GM21367 (cell line): ENCODE measurements around the gene ITFG1.
A peak's percentile ranks its signal among the peaks of the same experiment; 100 is the strongest.
"Not testable (repeated sequence)": the region's sequence is repeated elsewhere in the genome, so short reads cannot be mapped to it uniquely, and the experiment has no call there.

ENCODE experiments used
- ATAC-seq: cut with Tn5 transposase; IDR thresholded peaks from one replicate; pipeline ENCODE4 v1.9.1; 2021; ENCODE audit not compliant: unreplicated experiment

The ITFG1 gene

DNA sequence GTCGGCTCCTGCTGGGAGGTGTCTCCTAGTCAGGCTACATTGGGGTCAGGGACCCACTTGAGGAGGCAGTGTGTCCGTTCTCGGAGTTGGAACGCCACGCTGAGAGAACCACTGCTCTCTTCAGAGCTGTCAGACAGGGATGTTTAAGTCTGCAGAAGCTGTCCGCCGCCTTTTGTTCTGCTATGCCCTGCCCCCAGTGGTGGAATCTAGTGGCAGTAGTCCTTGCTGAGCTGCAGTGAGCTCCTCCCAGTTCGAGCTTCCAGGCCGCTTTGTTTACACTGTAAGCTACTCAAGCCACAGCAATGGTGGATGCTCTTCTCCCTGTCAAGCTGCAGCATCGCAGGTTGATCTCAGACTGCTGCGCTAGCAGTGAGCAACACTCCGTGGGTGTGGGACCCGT is 36.0 kb downstream of the ITFG1 start:
- no peak for ATAC-seq

DNA sequence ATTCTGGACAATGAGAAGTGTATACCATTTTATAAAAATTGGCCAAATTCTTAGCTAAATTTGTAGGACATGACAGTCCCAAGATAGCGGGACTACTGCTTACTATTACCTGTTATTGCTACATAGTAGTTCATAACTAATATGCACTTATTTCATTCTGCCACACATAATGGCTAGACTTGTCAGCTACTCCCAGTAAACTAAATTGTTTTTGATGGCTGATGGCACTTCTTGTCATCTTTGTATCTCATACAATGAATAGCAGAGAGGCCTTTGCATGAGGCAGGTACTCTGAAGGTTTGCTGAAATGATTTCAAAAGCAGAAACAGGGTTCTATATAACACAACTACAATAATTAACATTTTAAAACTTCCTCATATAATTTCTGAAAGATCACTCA is 44.0 kb downstream of the ITFG1 start:
- ATAC-seq: no peak

DNA sequence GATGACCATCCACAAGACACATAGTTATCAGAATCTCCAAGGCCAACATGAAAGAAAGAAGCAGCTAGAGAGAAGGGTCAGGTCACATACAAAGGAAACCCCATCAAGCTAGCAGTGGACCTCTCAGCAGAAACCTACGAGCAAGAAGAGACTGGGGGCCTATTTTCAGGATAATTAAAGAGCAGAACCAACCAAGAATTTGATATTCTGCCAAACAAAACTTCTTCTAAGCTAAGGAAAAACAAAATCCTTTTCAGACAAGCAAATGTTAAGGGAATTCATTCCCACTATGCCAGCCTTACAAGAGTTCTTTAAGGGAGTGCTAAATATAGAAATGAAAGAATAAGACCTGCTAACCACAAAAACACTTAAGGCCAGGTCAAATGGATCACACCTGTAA is 47.8 kb downstream of the ITFG1 start:
- no peak for ATAC-seq

DNA sequence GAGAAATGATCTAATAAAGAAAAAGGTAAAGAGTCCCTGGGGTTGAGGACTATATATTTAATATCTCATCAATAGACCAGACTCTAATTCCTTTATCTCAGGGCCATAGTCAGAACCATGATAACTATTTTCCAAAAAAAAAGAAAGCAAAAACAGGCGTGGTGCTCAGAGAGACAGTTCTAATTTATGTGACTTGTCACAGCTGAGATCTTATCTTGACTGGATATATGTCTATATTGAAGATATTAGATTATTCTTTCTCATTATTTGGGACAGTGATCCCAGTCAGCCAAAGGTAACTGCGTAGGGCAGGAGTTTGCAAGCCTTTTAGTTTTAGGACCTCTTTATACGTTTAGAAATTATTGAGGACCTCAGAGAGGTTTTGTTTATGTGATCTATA is 52.4 kb downstream of the ITFG1 start:
- no peak for ATAC-seq

DNA sequence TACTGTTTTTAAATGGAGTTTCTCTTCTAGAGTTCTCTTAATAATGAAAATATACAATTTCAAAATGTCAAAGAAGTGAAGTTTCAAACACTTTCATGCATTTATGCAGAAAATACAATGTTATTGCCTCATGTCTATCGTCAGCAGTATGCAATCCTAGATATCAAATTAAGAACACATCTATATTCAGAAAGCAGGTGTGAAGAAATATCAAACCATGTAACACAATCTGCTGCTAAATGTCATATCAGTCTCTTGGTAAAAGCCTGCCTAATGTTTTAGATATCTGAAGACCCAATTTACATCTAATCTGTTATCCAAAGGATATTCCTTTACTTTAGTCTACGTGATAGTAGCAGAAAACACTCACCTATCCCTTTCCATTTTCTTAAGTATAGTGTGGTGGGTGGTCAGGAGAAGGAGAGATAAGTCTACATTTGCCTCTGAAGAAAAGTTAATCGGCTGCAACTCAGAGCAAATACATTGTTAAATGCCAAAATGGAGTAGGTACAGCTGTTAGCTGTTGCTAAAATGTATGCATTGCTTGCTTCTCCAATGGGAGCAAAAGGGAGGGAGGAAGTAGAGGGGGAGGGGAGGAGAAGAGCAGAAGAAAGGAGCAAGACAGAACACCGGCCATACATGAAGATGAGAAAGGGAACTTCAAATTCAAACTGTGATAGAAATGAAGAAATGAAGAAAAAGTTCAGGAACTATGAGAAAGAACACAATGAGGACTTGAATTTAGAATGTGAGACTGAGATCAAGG is 64.9 kb downstream of the ITFG1 start:
- ATAC-seq: no peak

DNA sequence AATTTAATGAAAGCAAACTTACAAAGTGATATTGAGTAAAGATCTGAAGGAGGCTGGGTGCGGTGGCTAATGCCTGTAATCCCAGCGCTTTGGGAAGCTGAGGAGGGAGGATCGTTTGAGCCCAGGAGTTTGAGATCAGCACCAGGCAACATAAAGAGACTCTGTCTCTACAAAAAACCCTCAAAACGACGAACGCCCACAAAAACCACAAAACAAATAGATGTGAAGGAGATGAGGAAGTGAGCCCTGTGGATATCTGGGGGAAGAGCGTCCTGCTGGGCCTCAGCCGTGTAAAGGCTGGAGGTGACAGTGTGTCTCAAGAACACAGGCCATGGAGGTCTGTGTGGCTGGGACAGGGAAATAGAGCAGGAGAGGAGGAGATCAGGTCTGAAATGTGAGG is 68.8 kb downstream of the ITFG1 start:
- ATAC-seq: peak; percentile 55

DNA sequence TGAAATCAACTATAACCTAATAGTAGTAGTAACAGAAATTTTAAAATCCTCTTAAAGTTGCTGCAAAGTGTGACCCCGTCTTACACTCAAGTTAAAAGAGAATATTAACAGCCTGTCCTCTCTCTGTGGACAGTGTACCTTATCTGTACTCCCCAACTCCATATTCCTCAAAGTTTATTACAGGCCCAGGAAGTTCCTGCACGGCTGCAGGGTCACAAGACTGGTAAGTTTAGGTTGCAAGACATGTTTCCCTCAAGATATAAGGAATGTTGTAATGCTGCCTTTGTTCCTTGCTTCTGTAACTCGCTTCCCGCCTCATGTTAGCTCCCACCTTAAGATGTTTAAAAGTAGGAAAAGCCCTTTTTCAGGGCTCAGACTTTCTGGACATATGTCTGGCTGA is 72.2 kb downstream of the ITFG1 start:
- ATAC-seq: no peak

DNA sequence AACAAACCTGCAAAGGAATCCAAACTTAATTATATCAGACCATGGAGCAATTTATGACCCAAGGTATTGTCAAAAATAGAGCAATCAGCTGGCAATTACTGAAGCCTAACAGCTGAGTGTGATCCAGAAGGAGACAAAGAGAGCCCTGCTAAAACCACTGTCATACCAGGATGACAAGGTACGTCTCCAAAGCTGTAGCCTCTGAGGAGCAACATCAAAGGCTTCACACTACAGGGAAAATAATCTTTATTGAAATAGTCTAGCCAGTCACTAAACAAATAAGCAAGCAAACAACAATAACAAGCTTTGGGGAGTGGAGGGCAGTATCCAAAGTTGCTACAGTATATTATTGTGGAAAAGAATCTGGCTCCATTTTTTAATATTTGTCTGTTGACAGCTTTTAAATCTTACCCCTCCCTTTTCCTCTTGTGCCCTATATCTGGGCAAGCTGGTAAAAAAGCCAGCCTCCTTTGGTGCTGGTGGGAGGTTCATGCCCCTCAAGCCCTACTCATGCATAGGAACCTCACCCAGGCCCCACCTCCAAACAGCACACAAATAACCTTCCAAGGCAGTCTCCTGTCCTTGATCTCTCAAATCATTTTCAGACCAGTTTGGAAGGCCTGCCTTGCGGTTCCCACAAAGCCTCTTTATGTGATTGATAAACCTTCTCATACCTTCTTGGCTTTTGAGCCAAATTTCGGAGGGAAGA is 73.7 kb downstream of the ITFG1 start:
- no peak for ATAC-seq

DNA sequence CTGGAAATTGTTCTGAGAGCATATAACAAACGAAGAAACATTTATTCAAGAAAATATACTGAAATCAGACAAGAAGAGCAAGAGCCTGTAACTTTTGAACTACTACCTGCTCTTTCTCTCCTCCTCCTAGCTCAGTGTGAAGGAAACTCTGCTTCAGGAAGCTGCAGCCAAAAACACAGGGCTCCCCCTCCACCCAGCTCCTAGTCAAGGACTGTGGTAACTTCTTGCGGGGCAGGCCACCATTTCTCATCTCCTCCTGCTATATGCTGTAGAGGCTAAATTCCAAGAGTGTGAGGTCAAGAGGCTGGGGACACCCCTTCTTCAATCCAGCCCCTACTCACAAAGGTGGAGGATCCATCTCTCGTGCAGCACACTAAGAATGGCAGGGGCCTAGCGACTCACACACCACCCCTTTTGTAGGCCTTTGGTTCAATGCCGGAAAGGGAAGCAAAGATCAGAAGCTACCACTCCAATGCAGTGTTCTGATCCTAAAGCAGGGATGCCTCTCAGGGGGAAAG is 74.6 kb downstream of the ITFG1 start:
- no peak for ATAC-seq

DNA sequence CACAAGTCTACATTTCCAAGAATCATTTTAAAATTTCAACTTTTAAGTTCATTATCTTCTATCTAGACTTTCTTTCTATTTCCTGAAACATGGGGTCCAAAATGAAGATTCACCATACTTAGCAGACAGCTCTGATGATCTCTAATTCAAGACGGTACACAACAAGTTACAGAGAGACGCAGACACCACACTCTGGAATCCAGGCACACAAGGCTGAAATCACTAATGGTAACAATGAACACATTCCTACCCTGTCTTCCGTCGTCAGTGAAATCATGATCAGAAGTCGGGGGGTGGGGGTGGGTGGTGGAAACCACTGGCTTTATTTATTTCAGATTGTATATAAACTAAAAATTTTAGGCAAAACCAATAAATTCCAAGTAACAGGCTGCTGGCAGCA is 78.5 kb downstream of the ITFG1 start:
- no peak for ATAC-seq

DNA sequence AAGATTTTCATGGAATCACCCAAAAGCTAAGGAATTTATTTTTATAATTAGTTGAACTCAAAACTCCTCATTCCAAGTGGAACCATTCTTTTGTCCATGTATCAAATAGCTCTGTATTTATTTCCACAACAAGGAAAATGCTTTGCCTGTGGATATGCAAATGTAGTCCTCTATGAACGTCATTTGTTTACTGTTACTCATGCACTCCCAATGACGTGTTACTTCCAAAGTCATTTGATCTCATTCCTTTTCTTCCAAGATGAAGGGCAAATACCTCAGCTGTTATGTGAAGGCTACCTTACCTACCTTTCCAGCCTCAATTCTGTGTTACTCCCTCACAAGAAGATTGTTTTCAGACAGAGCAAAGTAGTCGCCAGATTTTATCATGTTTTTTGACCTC is 83.7 kb downstream of the ITFG1 start:
- no peak for ATAC-seq

DNA sequence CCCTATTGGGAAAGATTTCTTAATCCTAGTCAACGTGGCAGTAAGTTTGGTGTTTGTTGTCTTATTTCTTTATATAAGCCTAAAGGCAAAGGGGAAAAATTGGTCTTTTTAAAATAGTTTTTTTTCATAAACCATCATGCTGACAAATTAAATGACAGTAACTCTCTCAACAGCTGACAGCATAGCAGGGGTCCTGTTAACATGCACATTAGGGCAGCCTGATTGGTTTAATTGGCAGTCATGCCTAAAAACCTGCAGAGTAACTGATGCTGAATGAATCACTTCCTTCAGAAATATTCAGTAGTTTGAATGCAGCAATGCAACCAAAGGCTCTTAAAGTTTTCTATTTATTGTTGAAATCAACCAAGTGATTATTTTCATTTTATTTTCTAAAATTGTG is 85.4 kb downstream of the ITFG1 start:
- no peak for ATAC-seq

DNA sequence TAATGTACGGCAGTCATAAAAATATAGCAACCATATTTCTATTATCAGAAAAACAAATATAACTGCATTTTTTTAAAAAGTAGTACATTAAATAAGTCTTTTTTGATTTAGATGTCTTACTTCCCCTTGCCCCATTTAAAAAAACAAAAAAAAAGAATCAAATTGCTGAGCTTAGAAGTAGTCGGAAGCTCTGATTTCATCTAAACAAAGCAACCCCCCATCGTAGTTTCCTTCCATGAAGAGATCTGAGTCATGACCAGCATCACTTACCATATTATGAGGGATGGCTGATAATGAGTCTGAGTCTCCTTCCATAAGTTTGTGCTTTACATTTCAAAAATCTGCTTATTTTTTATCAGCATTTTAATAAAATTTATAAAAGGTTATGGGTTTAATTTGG is 86.2 kb downstream of the ITFG1 start:
- no peak for ATAC-seq

DNA sequence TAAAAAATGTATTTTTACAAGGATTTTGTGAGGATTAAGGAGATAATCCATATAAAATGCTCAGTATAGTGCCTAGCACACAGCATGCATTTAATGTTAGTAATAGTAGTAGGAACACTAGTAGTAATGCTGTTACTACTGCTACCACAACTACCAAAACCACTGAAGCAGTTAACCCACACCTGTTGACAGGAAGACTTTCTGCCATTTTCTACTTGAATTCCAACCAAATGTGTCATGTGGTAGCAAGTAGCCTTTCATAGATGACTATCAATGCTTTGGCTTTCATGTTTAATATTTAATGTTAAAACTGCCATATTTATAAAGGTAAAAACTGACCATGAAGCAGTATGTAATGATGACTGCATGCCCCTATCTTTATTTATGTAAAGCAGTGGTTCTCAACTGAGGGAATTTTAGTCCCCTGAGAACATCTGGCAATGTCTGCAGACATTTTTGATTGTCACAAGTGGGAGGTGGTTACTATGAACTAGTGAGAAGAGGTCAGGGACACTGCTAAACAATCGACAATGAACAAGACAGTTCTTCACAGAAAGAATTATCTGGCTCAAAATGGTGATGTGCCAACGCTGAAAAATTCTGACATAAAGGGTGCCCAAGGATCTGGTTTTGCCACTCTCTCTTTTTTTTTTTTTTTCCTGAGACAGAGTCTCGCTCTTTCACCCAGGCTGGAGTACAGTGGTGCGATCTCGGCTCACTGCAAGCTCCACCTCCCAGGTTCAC is 89.4 kb downstream of the ITFG1 start:
- no peak for ATAC-seq

DNA sequence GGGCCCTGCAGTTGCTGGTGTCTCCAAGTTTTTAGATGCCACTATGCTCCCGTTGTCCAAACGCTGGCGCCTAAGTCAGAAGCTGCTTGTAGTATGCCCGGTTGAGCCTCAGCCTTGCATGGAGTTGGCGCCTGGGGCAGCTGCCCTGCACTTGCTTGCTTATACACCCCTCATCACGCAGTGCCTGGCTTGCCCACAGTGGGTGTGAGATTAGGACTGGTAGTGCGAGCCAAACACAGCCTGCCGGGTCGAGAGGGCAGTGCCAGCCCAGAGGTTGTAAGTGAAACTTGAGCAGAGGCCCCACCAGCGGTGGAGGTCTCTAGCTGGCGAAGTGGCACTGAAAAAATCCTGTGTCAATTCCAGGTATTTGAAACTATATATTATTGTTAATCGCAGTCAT is 90.3 kb downstream of the ITFG1 start:
- ATAC-seq: no peak

DNA sequence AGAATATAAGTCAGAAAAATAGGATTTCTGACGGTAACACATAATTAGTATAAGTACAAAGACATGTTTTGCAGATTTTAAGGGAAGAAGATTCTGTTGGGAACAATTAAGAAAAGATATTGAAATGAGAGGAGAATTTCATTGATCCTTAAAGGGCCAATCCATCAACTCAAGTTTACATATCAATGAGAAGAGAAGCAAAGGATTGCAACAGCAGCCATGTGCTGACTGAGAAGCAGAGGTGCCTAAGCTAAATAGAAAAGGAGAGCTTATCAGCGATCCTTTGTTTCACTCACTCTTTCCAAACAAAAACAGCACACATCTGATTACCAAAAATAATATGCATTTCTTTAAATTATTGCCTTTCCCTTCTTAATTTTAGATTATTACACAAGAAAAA is 94.6 kb downstream of the ITFG1 start:
- ATAC-seq: no peak

DNA sequence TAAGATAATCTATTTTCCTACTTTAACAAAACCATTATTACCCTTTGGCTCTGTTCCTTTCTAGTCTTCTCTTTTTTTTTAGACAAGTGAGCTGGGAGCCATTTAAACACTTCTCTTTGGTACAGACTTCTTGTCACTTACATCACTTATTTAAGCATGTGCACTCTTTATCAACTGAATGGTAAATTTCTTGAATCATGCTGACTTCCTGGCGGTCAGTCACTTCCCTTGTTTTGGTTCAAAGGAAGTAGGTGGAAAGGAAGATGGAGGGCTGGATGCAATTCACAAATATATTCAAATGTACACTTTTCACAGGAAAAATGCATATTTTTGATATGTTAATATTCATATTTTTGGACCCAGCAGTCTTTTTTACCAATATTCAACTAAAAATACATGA is 97.1 kb downstream of the ITFG1 start:
- ATAC-seq: no peak

DNA sequence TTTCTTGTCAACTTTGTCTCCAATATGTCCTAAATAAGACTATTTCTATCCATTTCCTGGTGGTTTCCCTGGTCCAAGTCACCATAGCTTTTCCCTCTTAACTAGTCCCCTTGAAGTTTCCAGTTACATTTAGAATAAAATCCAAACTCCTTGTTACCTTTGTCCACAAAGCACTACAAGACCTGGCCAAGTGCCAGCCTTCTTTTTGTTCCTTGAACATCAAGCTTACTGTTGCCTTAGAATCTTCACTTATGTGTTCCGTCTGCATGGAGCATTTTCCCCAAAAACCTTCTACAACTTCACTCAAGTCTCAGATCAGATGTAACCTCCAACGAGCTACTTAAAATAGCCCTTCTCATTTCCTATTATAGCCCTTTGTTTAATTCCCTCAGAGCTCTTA is 101.4 kb downstream of the ITFG1 start:
- no peak for ATAC-seq

DNA sequence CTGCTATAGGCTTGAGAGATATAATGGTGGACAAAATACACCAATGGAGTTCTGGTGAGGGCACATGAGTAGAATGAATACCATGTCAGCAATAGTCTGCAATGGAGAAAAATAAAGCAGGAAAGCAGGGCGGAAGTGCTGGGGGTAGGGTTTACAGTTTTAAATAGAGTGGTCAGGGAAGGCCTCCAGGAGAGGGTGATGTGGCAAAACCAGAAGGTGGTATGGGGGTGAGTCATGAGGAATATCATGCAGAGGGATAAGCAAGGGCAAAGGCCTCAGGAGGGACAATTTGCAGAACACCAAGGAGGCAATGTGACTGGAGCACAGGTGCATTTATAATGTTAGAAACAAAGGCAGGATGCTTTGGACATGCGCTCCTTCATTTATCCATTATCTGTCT is 102.0 kb downstream of the ITFG1 start:
- no peak for ATAC-seq

DNA sequence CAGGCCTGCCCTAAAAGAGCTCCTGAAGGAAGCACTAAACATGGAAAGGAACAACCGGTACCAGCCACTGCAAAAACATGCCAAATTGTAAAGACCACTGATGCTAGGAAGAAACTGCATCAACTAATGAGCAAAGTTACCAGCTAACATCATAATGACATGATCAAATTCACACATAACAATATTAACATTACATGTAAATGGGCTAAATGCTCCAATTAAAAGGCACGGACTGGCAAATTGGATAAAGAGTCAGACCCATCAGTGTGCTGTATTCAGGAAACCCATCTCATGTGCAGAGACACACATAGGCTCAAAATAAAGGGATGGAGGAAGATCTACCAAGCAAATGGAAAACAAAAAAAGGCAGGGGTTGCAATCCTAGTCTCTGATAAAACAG is 111.8 kb downstream of the ITFG1 start:
- not testable (repeated sequence) for ATAC-seq

DNA sequence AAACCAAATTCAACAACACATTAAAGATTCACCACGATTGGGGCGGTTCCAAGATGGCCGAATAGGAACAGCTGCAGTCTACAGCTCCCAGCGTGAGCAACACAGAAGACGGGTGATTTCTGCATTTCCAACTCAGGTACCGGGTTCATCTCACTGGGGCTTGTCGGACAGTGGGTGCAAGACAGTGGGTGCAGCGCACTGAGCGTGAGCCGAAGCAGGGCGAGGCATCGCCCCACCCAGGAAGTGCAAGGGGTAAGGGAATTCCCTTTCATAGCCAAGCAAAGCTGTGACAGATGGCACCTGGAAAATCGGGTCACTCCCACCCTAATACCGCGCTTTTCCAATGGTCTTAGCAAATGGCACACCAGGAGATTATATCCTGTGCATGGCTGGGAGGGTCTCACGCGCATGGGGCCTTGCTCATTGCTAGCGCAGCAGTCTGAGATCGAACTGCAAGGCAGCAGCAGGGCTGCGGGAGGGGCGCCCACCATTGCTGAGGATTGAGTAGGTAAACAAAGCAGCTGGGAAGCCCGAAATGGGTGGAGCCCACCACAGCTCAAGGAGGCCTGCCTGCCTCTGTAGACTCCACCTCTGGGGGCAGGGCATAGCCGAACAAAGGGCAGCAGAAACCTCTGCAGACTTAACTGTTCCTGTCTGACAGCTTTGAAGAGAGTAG is 113.7 kb downstream of the ITFG1 start:
- not testable (repeated sequence) for ATAC-seq
